Stimulated activated naive B cell treated with anti-CD40 and anti-IgM and Interleukin-4, amounts not matched to agents 10 μg/mL and 1 μg/mL and 100 μg/mL, for 72 hours (primary cell): ENCODE data around the gene FBXL7.

Experiments
- ATAC-seq, 2 donors: fragments of 150-1000 bp; cut with Tn5 transposase; replicated peaks; 2 replicates each; pipeline ENCODE4 v1.10.0; 2021; ENCODE audit warnings: moderate library complexity in 1 of 2
- DNase-seq: peaks from one replicate; pipeline ENCODE4 v3.0.0; 2021
- H3K27ac Mint-ChIP-seq: one replicate; pipeline ENCODE4 v1.8.0; 2022; ENCODE audit warnings: mild to moderate bottlenecking, mixed read lengths
- H3K27me3 Mint-ChIP-seq, 2 donors: one replicate each; pipeline ENCODE4 v1.8.0; 2022; ENCODE audit warnings: mixed read lengths in 2 of 2
- H3K36me3 Mint-ChIP-seq, 2 donors: one replicate each; pipeline ENCODE4 v1.8.0; 2022; ENCODE audit warnings: mixed read lengths in 2 of 2, mild to moderate bottlenecking in 1 of 2
- H3K4me1 Mint-ChIP-seq, 2 donors: one replicate each; pipeline ENCODE4 v1.8.0; 2022; ENCODE audit warnings: mixed read lengths in 2 of 2, mild to moderate bottlenecking in 1 of 2
- H3K4me3 Mint-ChIP-seq, 2 donors: one replicate each; pipeline ENCODE4 v1.8.0; 2022; ENCODE audit warnings: mild to moderate bottlenecking in 2 of 2, mixed read lengths in 2 of 2, moderate library complexity in 1 of 2
- H3K9me3 Mint-ChIP-seq, 2 donors: one replicate each; pipeline ENCODE4 v1.8.0; 2022; ENCODE audit warnings: mixed read lengths in 2 of 2, mild to moderate bottlenecking in 1 of 2

FBXL7 gene

GRCh38 chr5:15570491-15570890 lies 70.5 kb downstream of the FBXL7 start:
- no peak for DNase-seq
- Mint-ChIP-seq H3K27me3 (no peaks in the 10 kb centered on the region), H3K27ac (no peak overlapping the region), H3K9me3 (no peaks in the 10 kb centered on the region), H3K4me3 (no peak overlapping the region), H3K36me3 (no peaks in the 10 kb centered on the region), H3K4me1 (no peaks in the 10 kb centered on the region)
- ATAC-seq: no peak

DNA sequence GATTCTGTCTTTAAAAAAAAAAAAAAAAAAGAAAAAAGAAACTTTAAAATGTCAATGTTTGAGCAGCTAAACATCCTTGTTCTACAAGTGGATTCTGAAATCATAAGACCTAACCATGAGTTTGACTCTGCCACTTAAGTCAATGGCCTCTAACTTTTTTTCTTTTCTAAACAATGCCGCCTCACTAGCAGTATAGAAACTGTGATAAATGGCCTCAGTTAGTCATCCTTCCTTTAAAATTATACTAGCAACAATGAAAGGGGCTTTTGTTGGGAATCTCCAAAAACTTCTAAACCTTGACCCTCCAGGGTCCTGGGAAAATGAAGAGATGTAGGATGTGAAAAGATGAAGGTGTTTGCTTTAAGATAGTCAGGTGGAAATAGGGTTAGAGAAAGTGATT lies 71.1 kb downstream of the FBXL7 start:
- no peak for ATAC-seq
- Mint-ChIP-seq H3K4me3 (no peak overlapping the region), H3K4me1 (no peaks in the 10 kb centered on the region), H3K27ac (no peak overlapping the region), H3K9me3 (no peaks in the 10 kb centered on the region), H3K36me3 (no peaks in the 10 kb centered on the region), H3K27me3 (no peaks in the 10 kb centered on the region)
- no peak for DNase-seq

DNA sequence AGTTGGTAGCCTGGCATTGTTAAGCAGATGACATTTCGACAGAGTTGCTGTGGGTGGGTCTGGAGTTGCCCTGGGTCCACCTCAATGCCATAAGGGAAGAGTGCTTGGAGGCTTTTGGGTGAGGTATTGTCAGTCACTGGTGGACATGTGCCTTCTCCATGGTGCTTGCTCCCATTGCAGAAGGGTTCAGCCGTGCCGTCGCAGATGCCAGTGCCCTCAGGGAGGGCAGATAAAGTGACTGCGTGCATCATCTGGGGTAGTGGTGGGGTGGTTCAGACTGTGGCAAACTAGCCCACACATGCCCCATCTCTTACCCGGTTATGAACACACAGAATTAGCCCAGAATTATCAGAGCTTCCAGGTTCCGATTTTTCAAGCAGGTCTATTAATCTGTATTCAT lies 71.6 kb downstream of the FBXL7 start:
- Mint-ChIP-seq H3K36me3 (no peaks in the 10 kb centered on the region), H3K4me1 (no peaks in the 10 kb centered on the region), H3K4me3 (no peak overlapping the region), H3K9me3 (no peaks in the 10 kb centered on the region), H3K27me3 (no peaks in the 10 kb centered on the region), H3K27ac (no peak overlapping the region)
- no peak for ATAC-seq
- DNase-seq: no peak

DNA sequence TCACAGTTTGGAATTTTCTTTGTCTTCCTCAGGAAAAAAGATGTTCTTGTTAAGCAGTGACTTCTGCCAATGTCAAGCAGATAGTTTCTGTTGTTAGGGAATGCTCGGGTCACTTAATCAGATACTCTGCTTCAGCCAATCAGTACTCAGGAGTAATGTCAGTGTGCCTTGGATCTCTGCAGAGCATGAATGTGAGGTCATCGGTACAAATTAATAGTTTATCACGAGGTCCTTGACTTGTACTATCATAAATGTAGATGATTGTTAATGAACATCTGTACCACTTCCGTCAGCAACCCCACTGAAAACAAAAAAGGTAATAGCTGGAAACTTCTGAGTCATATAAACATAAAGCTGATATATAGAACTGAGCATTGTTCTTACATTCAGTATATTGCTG lies 73.6 kb downstream of the FBXL7 start:
- Mint-ChIP-seq H3K4me3 (no peak overlapping the region), H3K27ac (no peak overlapping the region), H3K36me3 (no peaks in the 10 kb centered on the region), H3K4me1 (no peaks in the 10 kb centered on the region), H3K27me3 (no peaks in the 10 kb centered on the region), H3K9me3 (no peaks in the 10 kb centered on the region)
- DNase-seq (no peak), ATAC-seq (no peak)

GRCh38 chr5:15574128-15574527 lies 74.1 kb downstream of the FBXL7 start:
- DNase-seq: no peak
- no peaks in the 10 kb centered on the region for H3K9me3 Mint-ChIP-seq
- H3K4me1 Mint-ChIP-seq: no peaks in the 10 kb centered on the region

DNA sequence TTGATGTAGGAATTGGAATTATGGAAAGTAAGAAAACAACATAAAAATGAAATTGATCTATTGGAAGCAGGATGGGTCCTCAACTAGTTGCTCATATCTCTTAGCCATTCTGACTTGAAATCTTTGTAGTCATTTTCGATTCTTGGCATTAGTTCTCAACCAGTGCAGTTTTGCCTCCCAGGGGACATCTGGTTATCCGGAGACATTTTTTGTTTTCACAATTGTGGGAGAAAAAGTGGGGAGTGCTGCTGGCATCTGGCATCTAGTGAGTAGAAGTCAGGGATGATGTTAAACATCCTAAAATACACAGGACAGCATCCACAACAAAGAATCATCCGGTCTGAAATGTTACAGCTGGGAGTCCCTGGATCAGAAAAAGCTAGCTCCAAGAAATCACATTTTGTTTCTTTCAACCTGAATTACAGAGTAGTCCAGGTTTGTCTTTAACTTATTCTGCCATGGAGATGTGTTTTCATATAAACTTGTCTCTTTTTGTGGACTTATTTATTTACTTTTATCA lies 74.9 kb downstream of the FBXL7 start:
- H3K36me3 Mint-ChIP-seq: no peaks in the 10 kb centered on the region

More at GRCh38 chr5:15574128-15574527, 74.1 kb downstream of the FBXL7 start:
- Mint-ChIP-seq H3K36me3 (no peaks in the 10 kb centered on the region), H3K27ac (no peak overlapping the region), H3K27me3 (no peaks in the 10 kb centered on the region), H3K4me3 (no peak overlapping the region)
- ATAC-seq: no peak

DNA sequence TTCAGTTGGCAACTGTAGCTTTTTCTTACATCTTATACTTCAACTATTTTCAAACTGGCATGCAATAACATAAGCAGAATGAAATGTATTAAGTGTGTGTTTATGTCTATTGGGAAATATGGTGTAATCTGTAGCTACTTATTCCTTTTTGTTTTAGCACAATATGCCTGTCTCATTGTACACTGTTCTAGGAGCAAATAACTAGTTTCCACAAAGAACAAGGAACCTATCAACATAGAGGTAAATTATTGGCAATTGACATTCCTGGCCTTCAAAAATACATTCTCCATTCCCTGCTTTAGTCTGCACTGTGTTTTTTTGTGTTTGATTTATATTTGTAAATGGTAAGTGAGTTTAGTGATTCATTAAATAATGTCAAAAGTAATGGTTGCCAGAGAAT lies 75.7 kb downstream of the FBXL7 start:
- H3K9me3 Mint-ChIP-seq: no peaks in the 10 kb centered on the region
- H3K27ac Mint-ChIP-seq: no peak overlapping the region
- no peak overlapping the region for H3K4me3 Mint-ChIP-seq
- no peak for DNase-seq
- no peak for ATAC-seq
- no peaks in the 10 kb centered on the region for H3K27me3 Mint-ChIP-seq
- no peaks in the 10 kb centered on the region for H3K36me3 Mint-ChIP-seq
- H3K4me1 Mint-ChIP-seq: no peaks in the 10 kb centered on the region

More for the DNA sequence above, 74.9 kb downstream of the FBXL7 start:
- Mint-ChIP-seq H3K4me3 (no peak overlapping the region), H3K9me3 (no peaks in the 10 kb centered on the region), H3K4me1 (no peaks in the 10 kb centered on the region), H3K27me3 (no peaks in the 10 kb centered on the region), H3K27ac (no peak overlapping the region)
- ATAC-seq (no peak), DNase-seq (no peak)

DNA sequence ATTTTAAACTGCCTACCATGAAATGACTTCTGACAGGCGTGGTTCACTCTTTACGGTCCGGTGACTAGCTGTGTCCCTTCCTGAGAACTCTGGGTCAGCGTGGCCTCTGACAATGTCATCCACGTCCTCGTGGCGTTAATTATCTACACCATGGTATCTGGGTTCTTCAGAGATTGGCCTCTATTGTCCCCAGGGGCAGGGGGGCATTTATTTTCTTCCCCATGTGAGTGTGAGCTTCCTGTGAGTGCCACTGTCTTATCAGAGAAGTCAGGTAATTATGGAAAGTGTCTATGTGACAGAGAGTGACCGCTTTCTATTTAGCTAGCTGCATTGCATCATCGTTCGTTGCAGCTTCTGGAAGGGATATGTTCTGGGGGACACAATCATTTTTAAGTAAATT lies 77.2 kb downstream of the FBXL7 start:
- H3K27me3 Mint-ChIP-seq: no peaks in the 10 kb centered on the region
- no peaks in the 10 kb centered on the region for H3K4me1 Mint-ChIP-seq
- peaks cover 0 to 3% of the 10 kb centered on the region in 2 donors for H3K9me3 Mint-ChIP-seq
- no peaks in the 10 kb centered on the region for H3K36me3 Mint-ChIP-seq
- H3K4me3 Mint-ChIP-seq: no peak overlapping the region
- H3K27ac Mint-ChIP-seq: no peak overlapping the region
- ATAC-seq (no peak), DNase-seq (no peak)

- Mint-ChIP-seq H3K4me3 (no peak overlapping the region), H3K36me3 (no peaks in the 10 kb centered on the region), H3K4me1 (no peaks in the 10 kb centered on the region), H3K27ac (no peak overlapping the region), H3K9me3 (peaks cover 0 to 3% of the 10 kb centered on the region in 2 donors), H3K27me3 (no peaks in the 10 kb centered on the region)
- ATAC-seq (no peak), DNase-seq (no peak)
Measured at GRCh38 chr5:15577831-15578230, 77.9 kb downstream of the FBXL7 start.

GRCh38 chr5:15579193-15579990 lies 79.4 kb downstream of the FBXL7 start:
- ATAC-seq (no peak), DNase-seq (no peak)
- Mint-ChIP-seq H3K4me3 (no peak overlapping the region), H3K27me3 (no peaks in the 10 kb centered on the region), H3K27ac (no peak overlapping the region), H3K9me3 (peaks cover 6 to 9% of the 10 kb centered on the region in 2 donors), H3K36me3 (no peaks in the 10 kb centered on the region), H3K4me1 (no peaks in the 10 kb centered on the region)

- no peaks in the 10 kb centered on the region for H3K4me1 Mint-ChIP-seq
- DNase-seq (no peak), ATAC-seq (no peak)
- no peak overlapping the region for H3K27ac Mint-ChIP-seq
- peaks cover 11 to 15% of the 10 kb centered on the region in 2 donors for H3K9me3 Mint-ChIP-seq
- no peaks in the 10 kb centered on the region for H3K27me3 Mint-ChIP-seq
- H3K36me3 Mint-ChIP-seq: no peaks in the 10 kb centered on the region
- no peak overlapping the region for H3K4me3 Mint-ChIP-seq
Measured at GRCh38 chr5:15584528-15584927, 84.5 kb downstream of the FBXL7 start.

GRCh38 chr5:15585128-15585527 lies 85.1 kb downstream of the FBXL7 start:
- peaks cover 11 to 15% of the 10 kb centered on the region in 2 donors for H3K9me3 Mint-ChIP-seq
- no peak for DNase-seq
- H3K27ac Mint-ChIP-seq: no peak overlapping the region
- H3K4me1 Mint-ChIP-seq: no peaks in the 10 kb centered on the region
- no peaks in the 10 kb centered on the region for H3K27me3 Mint-ChIP-seq
- H3K4me3 Mint-ChIP-seq: no peak overlapping the region
- H3K36me3 Mint-ChIP-seq: no peaks in the 10 kb centered on the region
- no peak for ATAC-seq

DNA sequence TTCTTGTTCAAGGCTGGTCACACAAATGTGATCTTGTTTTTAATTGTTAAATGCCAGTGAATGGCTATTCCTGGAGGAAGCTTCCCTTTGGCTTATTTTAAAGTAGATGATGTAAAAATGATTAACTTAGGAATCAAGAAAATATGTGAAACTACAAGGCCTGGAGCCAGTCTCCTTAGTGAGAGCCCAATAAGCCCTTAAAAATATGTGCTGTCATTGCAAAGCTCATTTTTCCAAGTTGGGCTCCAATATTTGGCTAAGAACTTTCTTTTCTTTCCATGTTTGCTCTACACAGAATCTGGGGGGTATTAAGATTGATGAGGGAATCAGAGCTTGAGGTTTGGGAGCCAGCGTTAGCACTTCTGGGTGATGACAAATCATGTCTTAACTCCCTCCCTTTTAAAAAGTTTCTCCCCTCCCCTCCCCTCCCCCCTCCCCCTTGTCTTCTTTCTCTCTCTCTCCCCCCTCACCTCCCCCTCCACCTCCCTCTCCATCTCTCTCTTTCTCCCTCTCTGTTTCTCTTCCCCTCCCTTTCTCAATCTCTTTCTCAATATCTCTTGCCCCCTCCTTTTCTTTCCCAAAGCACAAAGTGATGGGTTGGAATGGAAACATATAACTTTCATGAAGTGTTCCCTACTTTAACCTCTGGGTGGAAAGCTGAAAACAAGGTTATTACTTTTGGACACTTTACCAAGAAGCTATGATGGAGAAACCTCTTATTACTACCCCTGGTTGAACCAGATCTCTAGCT lies 86.0 kb downstream of the FBXL7 start:
- Mint-ChIP-seq H3K27me3 (no peaks in the 10 kb centered on the region), H3K4me1 (no peaks in the 10 kb centered on the region), H3K9me3 (peaks cover 11 to 15% of the 10 kb centered on the region in 2 donors), H3K36me3 (no peaks in the 10 kb centered on the region), H3K4me3 (no peak overlapping the region), H3K27ac (no peak overlapping the region)
- no peak for DNase-seq
- ATAC-seq: no peak

DNA sequence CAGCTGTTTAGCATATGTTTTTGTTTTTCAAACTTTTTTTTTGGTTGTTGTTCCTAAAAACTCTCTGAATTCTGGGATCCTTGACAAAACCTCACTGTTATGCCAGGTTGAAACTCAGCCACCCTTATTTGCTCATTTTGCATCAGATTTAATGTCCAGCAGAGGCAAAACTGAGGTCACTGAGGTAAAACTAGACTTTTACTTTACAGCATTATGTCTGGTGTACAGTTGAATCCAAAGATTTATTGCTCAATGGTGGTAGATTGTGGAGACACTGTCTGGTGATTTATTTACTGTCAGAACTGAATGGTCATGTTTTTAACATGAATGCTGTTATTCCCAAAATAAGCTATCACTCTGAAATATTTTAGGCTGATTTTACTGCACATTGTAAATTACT lies 87.9 kb downstream of the FBXL7 start:
- no peak for ATAC-seq
- no peaks in the 10 kb centered on the region for H3K27me3 Mint-ChIP-seq
- no peaks in the 10 kb centered on the region for H3K4me1 Mint-ChIP-seq

DNA sequence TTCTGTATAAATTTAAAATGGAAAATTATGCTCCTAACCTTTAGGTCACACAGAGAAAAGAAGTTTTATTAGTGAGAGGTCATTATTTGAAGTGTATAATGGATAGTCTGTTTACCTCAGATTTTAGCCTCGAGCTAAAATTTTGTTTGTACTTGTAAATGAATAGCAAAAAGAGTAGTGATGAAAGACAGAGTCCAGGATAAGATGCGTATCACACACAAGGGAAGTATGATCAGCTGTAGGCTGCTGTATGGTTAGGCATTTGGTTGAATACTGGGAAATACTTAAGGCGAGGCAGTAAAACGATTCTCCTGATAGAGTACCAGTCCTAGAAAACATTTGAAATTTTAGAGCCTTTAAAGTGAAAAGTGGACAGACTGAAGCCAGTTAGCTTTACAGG lies 92.7 kb downstream of the FBXL7 start:
- no peak overlapping the region for H3K27ac Mint-ChIP-seq

More for the DNA sequence above, 87.9 kb downstream of the FBXL7 start:
- H3K27ac Mint-ChIP-seq: no peak overlapping the region
- H3K9me3 Mint-ChIP-seq: peaks cover 9 to 15% of the 10 kb centered on the region in 2 donors
- DNase-seq: no peak
- no peak overlapping the region for H3K4me3 Mint-ChIP-seq
- no peaks in the 10 kb centered on the region for H3K36me3 Mint-ChIP-seq

More for the DNA sequence above, 92.7 kb downstream of the FBXL7 start:
- Mint-ChIP-seq H3K9me3 (peaks cover 3 to 4% of the 10 kb centered on the region in 2 donors), H3K36me3 (no peaks in the 10 kb centered on the region), H3K4me1 (no peaks in the 10 kb centered on the region), H3K27me3 (no peaks in the 10 kb centered on the region), H3K4me3 (no peak overlapping the region)
- no peak for DNase-seq
- ATAC-seq: no peak
